H1 (cell line): Measurements from ENCODE around the gene CBFA2T2. TPM values are rescaled to one million over a fixed set of nuclear protein-coding genes. Genes with fewer than 3 reads are reported as not detected.

ENCODE experiments used
- CTCF ChIA-PET: fragments of 300-600 bp; sonication (Branson Sonifier 250); formaldehyde crosslinking; loops from one replicate; lab custom pipeline; 2021; ENCODE audit not compliant: partially characterized antibody; lab: Charles Lee
- POLR2A ChIA-PET: fragments of 300-600 bp; sonication (Branson Sonifier 250); formaldehyde crosslinking; loops from one replicate; lab custom pipeline; 2021; ENCODE audit warnings: inconsistent platforms; ENCODE audit not compliant: partially characterized antibody; lab: Charles Lee
- DNase-seq, 2 experiments: peaks; one replicate each; pipeline versions ENCODE4 v3.0.0 to v3.0.0-alpha.2; 2010 to 2022; ENCODE audit warnings: low spot score in 2 of 2, low read depth in 1 of 2, mixed read lengths in 1 of 2
- FAIRE-seq: peaks from 2 replicates; lab custom pipeline; 2011; peaks lifted over from hg19 to GRCh38; lab: Jason Lieb, UNC
- H2AFZ ChIP-seq: 2 replicates; pipeline ENCODE4 v1.8.1; 2012; ENCODE audit warnings: low read length, inconsistent platforms
- H2AK5ac ChIP-seq: 2 replicates; pipeline ENCODE4 v1.6.1; 2013; ENCODE audit warnings: low read depth, low read length
- H2BK120ac ChIP-seq: replicated peaks from 2 replicates; pipeline ENCODE3; 2013; ENCODE audit warnings: low read depth, low read length, inconsistent platforms
- H2BK12ac ChIP-seq: 2 replicates; pipeline ENCODE4 v1.6.1; 2013; ENCODE audit warnings: low read depth, low read length
- H2BK15ac ChIP-seq: 2 replicates; pipeline ENCODE4 v1.6.1; 2013; ENCODE audit warnings: low read length
- H2BK20ac ChIP-seq: 2 replicates; pipeline ENCODE4 v1.6.1; 2013; ENCODE audit warnings: low read length
- H2BK5ac ChIP-seq: 2 replicates; pipeline ENCODE4 v1.6.1; 2013; ENCODE audit warnings: low read depth, low read length
- H3K14ac ChIP-seq: 2 replicates; pipeline ENCODE4 v1.6.1; 2013; ENCODE audit warnings: inconsistent platforms; ENCODE audit not compliant: insufficient read length
- H3K18ac ChIP-seq: 2 replicates; pipeline ENCODE4 v1.6.1; 2013; ENCODE audit warnings: low read length; ENCODE audit errors: extremely low read depth
- H3K23ac ChIP-seq: 2 replicates; pipeline ENCODE4 v1.6.1; 2013; ENCODE audit warnings: inconsistent platforms; ENCODE audit not compliant: insufficient read length
- H3K23me2 ChIP-seq: 2 replicates; pipeline ENCODE4 v1.6.1; 2013; ENCODE audit warnings: low read depth, low read length
- H3K27ac ChIP-seq: 2 replicates; pipeline ENCODE4 v1.6.1; 2011; ENCODE audit warnings: low read depth, low read length, inconsistent platforms
- H3K27me3 ChIP-seq, 4 experiments: replicated peaks in 1 of 4; 1 replicate in 1 of 4; 2 replicates in 3 of 4; pipeline versions ENCODE4 v1.6.1 to v1.8.1; 2011 to 2013; ENCODE audit warnings: low read length in 3 of 4, mild to moderate bottlenecking in 3 of 4, inconsistent platforms in 2 of 4, mixed read lengths in 2 of 4, moderate library complexity in 1 of 4; ENCODE audit not compliant: control insufficient read depth in 3 of 4, insufficient read depth in 3 of 4; ENCODE audit errors: extremely low read depth in 1 of 4
- H3K36me3 ChIP-seq, 4 experiments: 2 replicates each; pipeline versions ENCODE4 v1.6.1 to v1.8.1; 2011 to 2013; ENCODE audit warnings: mild to moderate bottlenecking in 4 of 4, low read length in 3 of 4, moderate library complexity in 2 of 4, control low read depth in 1 of 4, inconsistent platforms in 1 of 4; ENCODE audit not compliant: insufficient read depth in 4 of 4, control insufficient read depth in 2 of 4
- H3K4ac ChIP-seq: replicated peaks from 2 replicates; pipeline ENCODE3; 2013; ENCODE audit warnings: low read length, low read depth, mixed read lengths, inconsistent platforms; ENCODE audit not compliant: insufficient read length
- H3K4me1 ChIP-seq, 4 experiments: replicated peaks in 1 of 4; 1 replicate in 1 of 4; 2 replicates in 3 of 4; pipeline versions ENCODE4 v1.6.1 to v1.8.1; 2011 to 2013; ENCODE audit warnings: low read length in 3 of 4, inconsistent platforms in 2 of 4, mixed read lengths in 1 of 4; ENCODE audit not compliant: insufficient read depth in 4 of 4, control insufficient read depth in 3 of 4
- H3K4me2 ChIP-seq, 2 experiments: 2 replicates each; pipeline versions ENCODE4 v1.6.1 to v1.8.1; 2011 to 2013; ENCODE audit warnings: low read depth in 2 of 2, low read length in 2 of 2, control low read depth in 1 of 2, inconsistent platforms in 1 of 2, mild to moderate bottlenecking in 1 of 2; ENCODE audit not compliant: insufficient read depth in 1 of 2
- H3K4me3 ChIP-seq, 4 experiments: fragments of 200-600, 300-600 bp in 1 of 4; sonication (generic), shearing (Covaris generic), sonication (Bioruptor Twin) in 1 of 4; 2 replicates each; pipeline versions ENCODE4 v1.5.1 to v1.8.1; 2011 to 2016; ENCODE audit warnings: low read length in 4 of 4, low read depth in 3 of 4, control low read depth in 2 of 4, inconsistent platforms in 2 of 4, mild to moderate bottlenecking in 2 of 4, mixed read lengths in 1 of 4, moderate library complexity in 1 of 4; ENCODE audit not compliant: insufficient read depth in 2 of 4; ENCODE audit errors: extremely low read depth in 1 of 4
- H3K56ac ChIP-seq: replicated peaks from 2 replicates; pipeline ENCODE3; 2013; ENCODE audit warnings: low read depth, mild to moderate bottlenecking, mixed read lengths, low read length, inconsistent platforms; ENCODE audit not compliant: insufficient read length
- H3K79me1 ChIP-seq: 2 replicates; pipeline ENCODE4 v1.6.1; 2013; ENCODE audit warnings: low read depth, low read length, control low read depth
- H3K79me2 ChIP-seq, 2 experiments: 2 replicates each; pipeline versions ENCODE4 v1.6.1 to v1.8.1; 2012 to 2013; ENCODE audit warnings: low read length in 2 of 2, mild to moderate bottlenecking in 2 of 2, inconsistent platforms in 1 of 2; ENCODE audit not compliant: insufficient read depth in 2 of 2, control insufficient read depth in 1 of 2
- H3K9ac ChIP-seq, 4 experiments: replicated peaks in 1 of 4; 1 replicate in 1 of 4; 2 replicates in 3 of 4; pipeline versions ENCODE4 v1.6.1 to v1.8.1; 2011 to 2013; ENCODE audit warnings: low read depth in 3 of 4, low read length in 3 of 4, control low read depth in 2 of 4, mild to moderate bottlenecking in 2 of 4, moderate library complexity in 2 of 4, inconsistent platforms in 1 of 4; ENCODE audit errors: extremely low read depth in 1 of 4
- H3K9me3 ChIP-seq, 2 experiments: 2 replicates each; pipeline versions ENCODE4 v1.6.1 to v1.8.1; 2012 to 2013; ENCODE audit warnings: mild to moderate bottlenecking in 2 of 2, moderate library complexity in 2 of 2, control low read depth in 1 of 2, inconsistent platforms in 1 of 2, low read depth in 1 of 2, low read length in 1 of 2, mixed read lengths in 1 of 2; ENCODE audit not compliant: insufficient read depth in 2 of 2
- H4K20me1 ChIP-seq, 2 experiments: replicated peaks in 1 of 2; 2 replicates each; pipeline versions ENCODE3 to v1.8.1; 2011 to 2013; ENCODE audit warnings: inconsistent platforms in 2 of 2, low read length in 2 of 2, mild to moderate bottlenecking in 1 of 2; ENCODE audit not compliant: insufficient read depth in 2 of 2, control insufficient read depth in 1 of 2
- H4K5ac ChIP-seq: 2 replicates; pipeline ENCODE4 v1.6.1; 2013; ENCODE audit warnings: low read length, low read depth, mixed read lengths, inconsistent platforms; ENCODE audit not compliant: insufficient read length
- H4K8ac ChIP-seq: 2 replicates; pipeline ENCODE4 v1.8.0; 2013; ENCODE audit warnings: mild to moderate bottlenecking, moderate library complexity, low read length, inconsistent platforms; ENCODE audit not compliant: insufficient read depth; ENCODE audit errors: extremely low read depth
- H4K91ac ChIP-seq: replicated peaks from 2 replicates; pipeline ENCODE3; 2013; ENCODE audit warnings: low read length, mixed read lengths, inconsistent platforms; ENCODE audit not compliant: insufficient read length
- BACH1 ChIP-seq: IDR thresholded peaks from 2 replicates; pipeline ENCODE4 v1.6.1; 2012; ENCODE audit warnings: low read length, improper control_type of control experiment
- WGBS, 2 experiments: shearing (Covaris generic) in 1 of 2; methylation state at CpG; one replicate each; pipeline versions ENCODE4 v1.1.6 to v1.1.7; 2013 to 2015; ENCODE audit warnings: low lambda C conversion rate in 2 of 2, mixed read lengths in 2 of 2, inconsistent platforms in 1 of 2, low coverage in 1 of 2, missing lambda C conversion rate in 1 of 2; ENCODE audit not compliant: insufficient replicate concordance in 2 of 2, insufficient coverage in 1 of 2, insufficient read length in 1 of 2; ENCODE audit errors: extremely low coverage in 1 of 2, missing lambda C conversion rate in 1 of 2; 5-methylcytosine and 5-hydroxymethylcytosine counted together
- polyA plus RNA-seq, 7 experiments: library from polyadenylated mRNA; depleted of rRNA in 3 of 7; stranded (reverse) in 5 of 7; unstranded in 2 of 7; fragments of >200 nt in 5 of 7; fragments of 200-250 nt in 2 of 7; gene quantifications; 1 replicate in 5 of 7; 2 replicates in 1 of 7; 4 replicates in 1 of 7; pipeline versions ENCODE4 v1.2.1 to v1.2.3, GENCODE V29; 2011 to 2013; ENCODE audit warnings: missing spikeins in 2 of 7, mixed read lengths in 2 of 7
- total RNA-seq: library from RNA; stranded (reverse); fragmentation: NEBNext Ultra II Directional; extraction: Animal tissue kit (Norgen Biotek cat#: 25700); gene quantifications from 2 replicates; pipeline ENCODE4 v1.2.1, GENCODE V29; 2021
- TF ChIP-seq, protein P1 (sequence below): IDR thresholded peaks from 2 replicates; pipeline ENCODE4 v1.6.1; 2012; ENCODE audit warnings: inconsistent platforms

Gene CBFA2T2
- total and polyA plus RNA-seq, 2 of the 8 experiments (the other 6 are each of a cell fraction or from before 2014, with no cell fraction given) = 11.6 to 12.9 TPM

- H4K91ac ChIP-seq = no peak overlapping the region
- H3K4me1 ChIP-seq = no peaks in the 10 kb centered on the region
- H2BK120ac ChIP-seq = no peak overlapping the region
- DNase-seq = no peak
- H4K5ac ChIP-seq = no peak overlapping the region
- H3K23ac ChIP-seq = no peak overlapping the region
- no peak overlapping the region for H3K56ac ChIP-seq
- 87% methylated on average over 6 of the region's 6 CpGs; no CpG with 5 or more reads in 1 of the 2 experiments for WGBS, 2 experiments
- ChIA-PET POLR2A (no interaction called here), CTCF (interaction anchor here (0.6 to 2.1 kb wide), 5 partner anchors 9 to 137 kb away, joined by 3 to 8 read pairs (median 4); no protein-coding TSS in a partner anchor)
- 0 out of 4 replicates have a peak, but pooled peaks cover 0 to 3% of the 10 kb centered on the region in 2 experiments for H3K79me2 ChIP-seq
- no peaks in the 10 kb centered on the region; the same call in 1 of the 2 replicates for H3K79me1 ChIP-seq
- H3K18ac ChIP-seq = no peak overlapping the region
- no peak overlapping the region for H3K4me2 ChIP-seq
- H4K8ac ChIP-seq = no peak overlapping the region
- H2BK20ac ChIP-seq = no peak overlapping the region
- no peak overlapping the region for H3K14ac ChIP-seq
- H3K4ac ChIP-seq = no peak overlapping the region
- no peaks in the 10 kb centered on the region for H3K27me3 ChIP-seq
- H3K27ac ChIP-seq = no peak overlapping the region
- no peak for TF ChIP-seq BACH1
- TF ChIP-seq, protein P1, sequence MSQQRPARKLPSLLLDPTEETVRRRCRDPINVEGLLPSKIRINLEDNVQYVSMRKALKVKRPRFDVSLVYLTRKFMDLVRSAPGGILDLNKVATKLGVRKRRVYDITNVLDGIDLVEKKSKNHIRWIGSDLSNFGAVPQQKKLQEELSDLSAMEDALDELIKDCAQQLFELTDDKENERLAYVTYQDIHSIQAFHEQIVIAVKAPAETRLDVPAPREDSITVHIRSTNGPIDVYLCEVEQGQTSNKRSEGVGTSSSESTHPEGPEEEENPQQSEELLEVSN = no peak
- no peaks in the 10 kb centered on the region for H4K20me1 ChIP-seq
- H2BK12ac ChIP-seq = no peak overlapping the region
- H2BK15ac ChIP-seq = no peak overlapping the region
- 0 out of 8 replicates have a peak, but pooled peaks cover 0 to 3% (median 0%) of the 10 kb centered on the region in 4 experiments for H3K36me3 ChIP-seq
- H2AK5ac ChIP-seq = no peak overlapping the region
- H2AFZ ChIP-seq = no peak overlapping the region
- H3K4me3 ChIP-seq = no peak overlapping the region
- no peak overlapping the region for H2BK5ac ChIP-seq
- no peak overlapping the region for H3K9ac ChIP-seq
- no peaks in the 10 kb centered on the region for H3K9me3 ChIP-seq
- no peak for FAIRE-seq
- no peaks in the 10 kb centered on the region for H3K23me2 ChIP-seq
These were observed 41.4 kb downstream of the CBFA2T2 start for GRCh38 chr20:33531047-33531877.
